HCT116 (cell line): ENCODE measurements around the gene DYNLT3. TPM values are rescaled to one million over a fixed set of nuclear protein-coding genes. Genes with fewer than 3 reads are reported as not detected.

Experiments used
- ATAC-seq: fragments of 200-7000 bp; cut with Tn5 transposase; 2 replicates; pipeline ENCODE4 v1.9.1; 2020; ENCODE audit warnings: mild to moderate bottlenecking, moderate library complexity
- BruUV-seq: library from RNA; stranded (reverse); fragments of 400-500 nt; replicated peaks from 2 replicates; lab custom pipeline; 2021; lab: Mats Ljungman, UMichigan
- CTCF ChIA-PET: fragments of 300-600 bp; sonication (Branson Sonifier 250); formaldehyde crosslinking; loops from one replicate; lab custom pipeline; 2021; ENCODE audit warnings: antibody characterized with exemption; lab: Charles Lee
- POLR2A ChIA-PET: fragments of 300-600, 350-600 bp; sonication (Branson Sonifier 250); formaldehyde crosslinking; loops from one replicate; lab custom pipeline; 2021; ENCODE audit warnings: antibody characterized with exemption; lab: Charles Lee
- RAD21 ChIA-PET, 2 experiments: fragments of 300-600 bp; sonication (Branson Sonifier 250); formaldehyde crosslinking; loops; one replicate each; lab custom pipeline; 2023; ENCODE audit warnings: low total read pairs in 2 of 2; ENCODE audit not compliant: uncharacterized antibody in 2 of 2, unreplicated experiment in 2 of 2, low non-redundant PET in 1 of 2; lab: Charles Lee
- DNase-seq: peaks from one replicate; pipeline ENCODE4 v3.0.0-alpha.2; 2010; ENCODE audit warnings: low read depth, low spot score
- H2AFZ ChIP-seq: fragments of 200-600 bp; shearing (Covaris generic), sonication (generic); 2 replicates; pipeline ENCODE4 v1.6.1; 2017; ENCODE audit warnings: low read depth, mixed run types, mixed read lengths, antibody characterized with exemption, low read length; ENCODE audit not compliant: poor library complexity, severe bottlenecking
- H3K27ac ChIP-seq: 2 replicates; pipeline ENCODE4 v1.5.1; 2012; ENCODE audit warnings: low read depth, low read length
- H3K27me3 ChIP-seq: fragments of 200-600 bp; sonication (generic); 2 replicates; pipeline ENCODE4 v1.6.1; 2016; ENCODE audit warnings: mixed run types, low read length, mixed read lengths; ENCODE audit not compliant: insufficient read depth
- H3K36me3 ChIP-seq, 2 experiments: fragments of 200-500 bp in 1 of 2; fragments of 200-600 bp in 1 of 2; sonication (Bioruptor generic) in 1 of 2; sonication (generic) in 1 of 2; 2 replicates each; pipeline versions ENCODE4 v1.5.1 to v1.6.1; 2014 to 2016; ENCODE audit warnings: low read length in 2 of 2, inconsistent platforms in 1 of 2, mixed read lengths in 1 of 2, mixed run types in 1 of 2; ENCODE audit not compliant: insufficient read depth in 2 of 2, control insufficient read depth in 1 of 2
- H3K4me1 ChIP-seq, 2 experiments: fragments of 200-600 bp in 1 of 2; sonication (generic) in 1 of 2; 2 replicates each; pipeline versions ENCODE4 v1.5.1 to v1.6.1; 2012 to 2017; ENCODE audit warnings: low read length in 2 of 2, inconsistent platforms in 1 of 2, mild to moderate bottlenecking in 1 of 2, mixed read lengths in 1 of 2, mixed run types in 1 of 2, moderate library complexity in 1 of 2; ENCODE audit not compliant: insufficient read depth in 2 of 2, control insufficient read depth in 1 of 2
- H3K4me2 ChIP-seq: fragments of 200-600 bp; sonication (generic); 2 replicates; pipeline ENCODE4 v1.6.1; 2017; ENCODE audit warnings: mixed run types, low read length, mixed read lengths
- H3K4me3 ChIP-seq, 2 experiments: fragments of 200-600 bp in 1 of 2; sonication (generic) in 1 of 2; replicated peaks in 1 of 2; 2 replicates each; pipeline ENCODE4 v1.5.1; 2011 to 2016; ENCODE audit warnings: low read length in 2 of 2, control low read depth in 1 of 2, low read depth in 1 of 2, mild to moderate bottlenecking in 1 of 2, mixed read lengths in 1 of 2, mixed run types in 1 of 2
- H3K79me2 ChIP-seq: fragments of 200-600 bp; sonication (generic); 2 replicates; pipeline ENCODE4 v1.6.1; 2017; ENCODE audit warnings: mild to moderate bottlenecking, mixed run types, low read length, moderate library complexity, mixed read lengths; ENCODE audit not compliant: insufficient read depth
- H3K9ac ChIP-seq: fragments of 200-600 bp; sonication (generic); 2 replicates; pipeline ENCODE4 v1.6.1; 2016; ENCODE audit warnings: low read length, mixed read lengths
- H3K9me2 ChIP-seq: fragments of 200-600 bp; sonication (generic), shearing (Covaris generic); 2 replicates; pipeline ENCODE4 v1.6.1; 2017; ENCODE audit warnings: mixed run types, mild to moderate bottlenecking, moderate library complexity; ENCODE audit not compliant: insufficient read depth
- H3K9me3 ChIP-seq, 2 experiments: fragments of 200-500 bp in 1 of 2; fragments of 200-600 bp in 1 of 2; sonication (Bioruptor generic) in 1 of 2; sonication (generic) in 1 of 2; 2 replicates each; pipeline ENCODE4 v1.6.1; 2014 to 2017; ENCODE audit warnings: low read length in 2 of 2, mixed read lengths in 2 of 2, inconsistent platforms in 1 of 2, low read depth in 1 of 2, mild to moderate bottlenecking in 1 of 2, mixed run types in 1 of 2, moderate library complexity in 1 of 2; ENCODE audit not compliant: control insufficient read depth in 1 of 2, insufficient read depth in 1 of 2
- H4K20me1 ChIP-seq: fragments of 200-600 bp; sonication (generic), shearing (Covaris generic); 2 replicates; pipeline ENCODE4 v1.6.1; 2017; ENCODE audit warnings: mixed run types, mild to moderate bottlenecking, moderate library complexity; ENCODE audit not compliant: insufficient read depth
- CBX3 ChIP-seq: IDR thresholded peaks from 2 replicates; pipeline ENCODE4 v1.6.1; 2012; ENCODE audit warnings: low read depth
- CEBPB ChIP-seq: IDR thresholded peaks from 2 replicates; pipeline ENCODE4 v1.6.1; 2012; ENCODE audit warnings: low read depth
- CTCF ChIP-seq, 3 experiments: fragments of 200-600 bp in 1 of 3; sonication (generic) in 1 of 3; IDR thresholded peaks in 2 of 3; conservative IDR thresholded peaks in 1 of 3; 2 replicates each; pipeline ENCODE4 v1.5.1; 2012 to 2017; ENCODE audit warnings: low read depth in 2 of 3, low read length in 2 of 3, antibody characterized with exemption in 1 of 3, borderline replicate concordance in 1 of 3, control low read depth in 1 of 3, mild to moderate bottlenecking in 1 of 3, mixed read lengths in 1 of 3, mixed run types in 1 of 3, moderate library complexity in 1 of 3; ENCODE audit not compliant: insufficient read depth in 1 of 3
- EGR1 ChIP-seq: IDR thresholded peaks from 2 replicates; pipeline ENCODE4 v1.6.1; 2012; ENCODE audit warnings: low read depth
- ELF1 ChIP-seq: IDR thresholded peaks from 2 replicates; pipeline ENCODE4 v1.6.1; 2012; ENCODE audit warnings: low read depth, borderline replicate concordance
- EZH2 ChIP-seq: fragments of 200-600 bp; sonication (generic); IDR thresholded peaks from 2 replicates; pipeline ENCODE4 v1.6.1; 2017; ENCODE audit warnings: antibody characterized with exemption, mixed run types
- FOSL1 ChIP-seq: IDR thresholded peaks from 2 replicates; pipeline ENCODE4 v1.6.1; 2012; ENCODE audit warnings: low read depth
- POLR2AphosphoS5 ChIP-seq: IDR thresholded peaks from 2 replicates; pipeline ENCODE4 v1.6.1; 2011; ENCODE audit warnings: mild to moderate bottlenecking, low read depth, low read length, moderate library complexity
- RAD21 ChIP-seq: IDR thresholded peaks from 2 replicates; pipeline ENCODE4 v1.6.1; 2012; ENCODE audit warnings: low read depth, mild to moderate bottlenecking
- REST ChIP-seq: IDR thresholded peaks from 2 replicates; pipeline ENCODE4 v1.6.1; 2012; ENCODE audit warnings: low read depth
- SIN3A ChIP-seq: IDR thresholded peaks from 2 replicates; pipeline ENCODE4 v1.6.1; 2012; ENCODE audit warnings: low read depth
- SP1 ChIP-seq: IDR thresholded peaks from 2 replicates; pipeline ENCODE4 v1.6.1; 2012; ENCODE audit warnings: low read depth
- TCF7L2 ChIP-seq: IDR thresholded peaks from 2 replicates; pipeline ENCODE4 v1.7.0; 2011; ENCODE audit warnings: borderline replicate concordance, inconsistent platforms; ENCODE audit not compliant: insufficient read depth, insufficient read length; ENCODE audit errors: extremely low read depth
- ZFX ChIP-seq: fragments of 450-650 bp; IDR thresholded peaks from 2 replicates; pipeline ENCODE4 v1.6.1; 2017
- intact Hi-C: fragments of 100-400 bp; cut with micrococcal nuclease; formaldehyde crosslinking; loops from 2 replicates; pipeline ENCODE4 v1.10.0; 2022
- total RNA-seq: library from RNA; stranded (reverse); gene quantifications from one replicate; pipeline ENCODE4 v1.2.1, GENCODE V29; 2021; ENCODE audit not compliant: unreplicated experiment
- TF ChIP-seq, protein P1 (sequence below): IDR thresholded peaks from 2 replicates; pipeline ENCODE4 v1.6.1; 2012

The DYNLT3 gene
- total RNA-seq, 1 experiment from 2014 or later = 20.9 TPM

GRCh38 chrX:37862851-37863250 is 15.5 kb upstream of the DYNLT3 start:
- intact Hi-C loops = no loop called here

More at GRCh38 chrX:37862851-37863250, 15.5 kb upstream of the DYNLT3 start:
- Histone ChIP-seq H3K79me2 (no peaks in the 10 kb centered on the region), H4K20me1 (no peaks in the 10 kb centered on the region), H3K27me3 (no peaks in the 10 kb centered on the region), H3K4me2 (no peak overlapping the region), H3K9me3 (no peaks in the 10 kb centered on the region), H2AFZ (no peak overlapping the region), H3K36me3 (no peaks in the 10 kb centered on the region), H3K9me2 (no peaks in the 10 kb centered on the region), H3K27ac (no peak overlapping the region), H3K4me1 (no peaks in the 10 kb centered on the region), H3K4me3 (no peak overlapping the region), H3K9ac (no peak overlapping the region)
- CTCF ChIA-PET = no interaction called here
- POLR2A ChIA-PET = no interaction called here
- DNase-seq (no peak), ATAC-seq (no peak)
- no TSS peak for BruUV-seq
- TF ChIP-seq POLR2AphosphoS5 (no peak), ZFX (no peak), CTCF (IDR thresholded peaks at IDR 0.05 in 2 of 3, conservative IDR thresholded peaks at IDR 0.05 in 1 of 3; ENCODE audit: borderline replicate concordance in 1 of 3, insufficient read depth in 1 of 3, low read depth in 2 of 3, low read length in 2 of 3) (no peak), REST (no peak), TCF7L2 (no peak), SP1 (no peak), RAD21 (no peak), ELF1 (no peak), EGR1 (no peak), EZH2 (no peak), CEBPB (no peak), FOSL1 (no peak), CBX3 (no peak), SIN3A (no peak)
- TF ChIP-seq, protein P1, sequence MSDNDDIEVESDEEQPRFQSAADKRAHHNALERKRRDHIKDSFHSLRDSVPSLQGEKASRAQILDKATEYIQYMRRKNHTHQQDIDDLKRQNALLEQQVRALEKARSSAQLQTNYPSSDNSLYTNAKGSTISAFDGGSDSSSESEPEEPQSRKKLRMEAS = no peak
- RAD21 ChIA-PET = no interaction called here
